ENCODE measurements around the gene RAP2C. TPM values are rescaled to one million over a fixed set of nuclear protein-coding genes. Genes with fewer than 3 reads are reported as not detected.
"Not testable (repeated sequence)": the region's sequence is repeated elsewhere in the genome, so short reads cannot be mapped to it uniquely, and the experiment has no call there.

The RAP2C gene
- total RNA-seq, 1 donor, result 24.4 TPM

DNA sequence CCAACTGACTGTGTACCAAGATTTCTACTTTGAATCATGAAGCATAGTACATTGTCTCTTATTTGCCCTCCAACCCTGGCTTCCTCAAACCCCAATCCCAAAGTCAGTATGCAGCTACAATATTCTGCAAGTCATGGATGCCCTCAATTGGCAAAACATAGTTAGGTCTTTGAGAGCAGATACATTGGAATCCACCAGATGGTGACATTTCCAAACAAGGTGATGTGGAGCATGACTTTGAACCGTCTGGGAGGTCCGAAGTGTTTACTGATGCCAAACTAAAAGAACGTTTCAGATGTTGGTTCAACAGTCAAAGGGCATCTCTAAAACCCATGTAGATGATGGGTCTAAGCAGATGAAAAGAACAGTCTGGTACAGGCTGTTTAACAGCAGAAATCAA is 47.8 kb downstream of the RAP2C start:
- TF ChIP-seq, protein P1, sequence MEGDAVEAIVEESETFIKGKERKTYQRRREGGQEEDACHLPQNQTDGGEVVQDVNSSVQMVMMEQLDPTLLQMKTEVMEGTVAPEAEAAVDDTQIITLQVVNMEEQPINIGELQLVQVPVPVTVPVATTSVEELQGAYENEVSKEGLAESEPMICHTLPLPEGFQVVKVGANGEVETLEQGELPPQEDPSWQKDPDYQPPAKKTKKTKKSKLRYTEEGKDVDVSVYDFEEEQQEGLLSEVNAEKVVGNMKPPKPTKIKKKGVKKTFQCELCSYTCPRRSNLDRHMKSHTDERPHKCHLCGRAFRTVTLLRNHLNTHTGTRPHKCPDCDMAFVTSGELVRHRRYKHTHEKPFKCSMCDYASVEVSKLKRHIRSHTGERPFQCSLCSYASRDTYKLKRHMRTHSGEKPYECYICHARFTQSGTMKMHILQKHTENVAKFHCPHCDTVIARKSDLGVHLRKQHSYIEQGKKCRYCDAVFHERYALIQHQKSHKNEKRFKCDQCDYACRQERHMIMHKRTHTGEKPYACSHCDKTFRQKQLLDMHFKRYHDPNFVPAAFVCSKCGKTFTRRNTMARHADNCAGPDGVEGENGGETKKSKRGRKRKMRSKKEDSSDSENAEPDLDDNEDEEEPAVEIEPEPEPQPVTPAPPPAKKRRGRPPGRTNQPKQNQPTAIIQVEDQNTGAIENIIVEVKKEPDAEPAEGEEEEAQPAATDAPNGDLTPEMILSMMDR (IDR thresholded peaks at IDR 0.05; ENCODE audit: insufficient read depth, low read length), result peak; percentile 3
- no peak overlapping the region for H3K4me3 ChIP-seq (ENCODE audit: low read depth, low read length)
- peak; percentile 2 for DNase-seq (ENCODE audit: low read depth)

DNA sequence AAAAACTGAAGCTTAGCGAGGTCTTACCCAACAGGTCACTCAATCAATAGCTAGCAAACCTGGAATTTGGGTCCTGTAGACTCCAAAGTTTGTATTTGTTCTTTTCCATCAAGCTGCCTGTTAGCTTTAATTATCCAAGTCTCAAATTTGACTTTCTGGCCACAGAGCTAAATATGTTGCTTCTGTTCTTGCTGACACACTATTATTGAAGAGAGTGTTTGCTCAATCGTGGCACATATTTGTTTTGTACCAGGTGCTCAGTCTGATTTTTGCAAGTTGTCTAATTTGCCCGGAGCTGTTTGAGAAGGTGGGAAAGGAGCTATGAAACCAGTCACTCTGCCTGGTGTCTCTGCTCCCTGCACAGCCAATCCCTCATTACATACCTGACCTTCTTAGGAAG is 49.7 kb downstream of the RAP2C start:
- no peak for DNase-seq (ENCODE audit: low read depth)
- no peak overlapping the region for H3K4me3 ChIP-seq (ENCODE audit: low read depth, low read length)
- TF ChIP-seq, protein P1 (IDR thresholded peaks at IDR 0.05; ENCODE audit: insufficient read depth, low read length), result no peak

- H3K4me3 ChIP-seq (ENCODE audit: low read depth, low read length), result no peak overlapping the region
- DNase-seq (ENCODE audit: low read depth), result no peak
- TF ChIP-seq, protein P1 (IDR thresholded peaks at IDR 0.05; ENCODE audit: insufficient read depth, low read length), result no peak
Measured at GRCh38 chrX:132165651-132166050, 53.6 kb downstream of the RAP2C start.

DNA sequence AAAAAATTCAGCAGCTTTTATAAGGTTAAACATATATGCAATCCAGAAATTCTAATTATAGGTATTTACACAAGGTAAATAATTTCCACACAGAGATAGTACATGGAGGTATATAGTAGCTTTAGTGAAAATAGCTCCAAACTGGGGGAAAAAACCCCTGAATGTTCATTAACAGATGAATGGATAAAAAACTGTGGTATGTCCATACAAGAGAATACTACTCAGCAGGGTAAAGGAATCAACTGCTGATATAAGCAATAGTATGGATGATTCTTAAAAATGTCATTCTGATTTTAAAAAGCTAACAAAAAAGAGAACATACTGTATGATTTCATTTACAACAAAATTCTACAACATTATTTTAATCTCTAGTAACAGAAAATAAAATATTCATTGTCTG is 54.2 kb downstream of the RAP2C start:
- no peak overlapping the region for H3K4me3 ChIP-seq (ENCODE audit: low read depth, low read length)
- no peak for DNase-seq (ENCODE audit: low read depth)
- TF ChIP-seq, protein P1 (IDR thresholded peaks at IDR 0.05; ENCODE audit: insufficient read depth, low read length), result no peak

DNA sequence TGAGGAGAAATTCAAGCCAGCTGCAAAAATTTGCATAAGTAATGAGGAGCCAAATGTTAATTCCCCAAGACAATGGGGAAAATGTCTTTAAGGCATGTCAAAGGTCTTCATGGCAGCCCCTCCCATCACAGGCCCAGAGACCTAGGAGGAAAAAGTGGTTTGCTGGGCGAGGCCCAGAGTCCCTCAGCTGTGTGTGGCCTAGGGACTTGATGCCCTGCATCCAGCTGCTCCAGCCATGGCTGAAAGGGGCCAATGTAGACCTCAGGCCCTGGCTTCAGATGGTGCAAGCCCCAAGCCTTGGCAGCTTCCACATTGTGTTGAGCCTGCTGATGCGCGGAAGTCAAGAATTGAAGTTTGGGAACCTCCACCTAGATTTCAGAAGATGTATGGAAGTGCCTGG is 56.2 kb downstream of the RAP2C start:
- not testable (repeated sequence) for H3K4me3 ChIP-seq (ENCODE audit: low read depth, low read length); DNase-seq (ENCODE audit: low read depth)

GRCh38 chrX:132153166-132153565 is 66.1 kb downstream of the RAP2C start:
- no peak for DNase-seq (ENCODE audit: low read depth)
- TF ChIP-seq, protein P1 (IDR thresholded peaks at IDR 0.05; ENCODE audit: insufficient read depth, low read length), result no peak
- H3K4me3 ChIP-seq (ENCODE audit: low read depth, low read length), result no peak overlapping the region

Other genes with a start within 250 kb of the RAP2C start
- 0.57 and 1.6 TPM in 2 replicates for gene STK26, start 196.1 kb downstream of the RAP2C start, total RNA-seq (ENCODE audit: low replicate concordance)
- not detected in 2 replicates for gene FRMD7, start 91.4 kb downstream of the RAP2C start, total RNA-seq (ENCODE audit: low replicate concordance)

All from fibroblast of the aortic adventitia (primary cell).